ENCODE results near the gene CMTM3.

CMTM3 gene

DNA sequence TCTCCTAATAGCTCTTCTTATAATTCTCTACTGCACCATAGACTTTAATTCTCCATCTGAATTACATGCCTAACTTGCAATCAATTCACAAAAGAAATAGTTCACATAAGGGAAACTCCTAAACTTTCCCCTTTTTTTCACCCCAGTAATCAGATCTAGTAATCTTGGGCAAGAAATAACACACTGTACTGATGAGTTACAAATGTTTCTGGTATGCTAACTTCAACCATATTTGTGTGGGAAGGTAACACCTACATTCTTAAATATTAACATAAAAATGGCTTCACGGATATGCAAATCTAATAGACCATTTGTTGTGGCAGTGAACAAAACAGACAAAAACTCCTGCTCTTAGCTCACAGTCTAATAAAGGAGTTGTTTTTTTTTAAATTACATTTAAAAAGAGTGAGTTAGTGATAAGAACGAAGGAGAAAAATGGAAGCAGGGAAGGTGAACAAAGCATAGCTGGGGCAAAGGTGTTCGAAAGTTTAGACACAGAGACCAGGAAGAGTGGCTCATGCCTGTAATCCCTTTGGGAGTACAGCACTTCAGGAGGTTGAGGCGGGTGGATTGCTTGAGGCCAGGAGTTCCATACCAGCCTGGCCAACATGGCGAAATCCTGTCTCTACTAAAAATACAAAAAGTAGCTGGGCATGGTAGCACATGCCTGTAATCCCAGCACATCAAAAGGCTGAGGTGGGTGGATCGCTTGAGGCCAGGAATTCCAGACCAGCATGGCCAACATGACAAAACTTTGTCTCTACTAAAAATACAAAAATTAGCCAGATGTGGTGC lies 34.8 kb downstream of the CMTM3 start:
- no peak for DNase-seq (ENCODE audit: extremely low spot score)
- TF ChIP-seq, protein P1, sequence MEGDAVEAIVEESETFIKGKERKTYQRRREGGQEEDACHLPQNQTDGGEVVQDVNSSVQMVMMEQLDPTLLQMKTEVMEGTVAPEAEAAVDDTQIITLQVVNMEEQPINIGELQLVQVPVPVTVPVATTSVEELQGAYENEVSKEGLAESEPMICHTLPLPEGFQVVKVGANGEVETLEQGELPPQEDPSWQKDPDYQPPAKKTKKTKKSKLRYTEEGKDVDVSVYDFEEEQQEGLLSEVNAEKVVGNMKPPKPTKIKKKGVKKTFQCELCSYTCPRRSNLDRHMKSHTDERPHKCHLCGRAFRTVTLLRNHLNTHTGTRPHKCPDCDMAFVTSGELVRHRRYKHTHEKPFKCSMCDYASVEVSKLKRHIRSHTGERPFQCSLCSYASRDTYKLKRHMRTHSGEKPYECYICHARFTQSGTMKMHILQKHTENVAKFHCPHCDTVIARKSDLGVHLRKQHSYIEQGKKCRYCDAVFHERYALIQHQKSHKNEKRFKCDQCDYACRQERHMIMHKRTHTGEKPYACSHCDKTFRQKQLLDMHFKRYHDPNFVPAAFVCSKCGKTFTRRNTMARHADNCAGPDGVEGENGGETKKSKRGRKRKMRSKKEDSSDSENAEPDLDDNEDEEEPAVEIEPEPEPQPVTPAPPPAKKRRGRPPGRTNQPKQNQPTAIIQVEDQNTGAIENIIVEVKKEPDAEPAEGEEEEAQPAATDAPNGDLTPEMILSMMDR (IDR thresholded peaks at IDR 0.05; ENCODE audit: control extremely low read depth, extremely low read depth, low read depth, missing control alignments): no peak
- ChIA-PET POLR2A (no interaction called here), CTCF (interaction anchor here (0.7 to 7.6 kb wide), 6 partner anchors 9 to 31 kb away, joined by 3 to 58 read pairs (median 6); no protein-coding TSS in a partner anchor)

DNA sequence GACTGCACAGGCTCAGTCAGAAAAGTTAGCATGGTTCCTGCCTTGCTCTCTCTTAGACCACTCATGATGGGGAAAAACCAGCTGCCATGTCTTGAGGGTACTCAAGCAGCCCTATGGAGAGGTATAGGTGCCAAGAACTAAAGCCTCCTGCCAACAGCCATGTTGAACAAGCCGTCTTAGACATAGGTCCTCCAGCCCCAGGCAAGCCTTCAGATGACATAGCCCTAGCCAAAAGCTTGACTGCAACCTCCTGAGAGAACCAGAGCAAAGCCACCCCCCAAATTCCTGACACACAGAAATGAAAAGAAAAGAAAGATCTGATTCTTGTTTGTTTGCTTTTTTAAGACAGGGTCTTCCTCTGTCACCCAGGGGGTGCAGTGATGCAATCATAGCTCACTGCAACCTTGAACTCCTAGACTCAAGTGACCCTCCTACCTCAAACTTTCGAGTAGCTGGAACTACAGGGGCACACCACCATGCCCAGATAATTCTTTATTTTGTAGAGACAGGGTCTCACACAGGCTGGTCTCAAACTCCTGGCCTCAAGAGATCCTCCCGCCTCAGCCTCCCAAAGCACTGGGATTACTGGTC lies 36.3 kb downstream of the CMTM3 start:
- DNase-seq (ENCODE audit: extremely low spot score): no peak
- CTCF ChIA-PET: interaction anchor here (2.0 to 7.6 kb wide), 3 partner anchors 11 to 32 kb away, joined by 4 to 58 read pairs (median 9); no protein-coding TSS in a partner anchor
- TF ChIP-seq, protein P1 (IDR thresholded peaks at IDR 0.05; ENCODE audit: control extremely low read depth, extremely low read depth, low read depth, missing control alignments): no peak
- POLR2A ChIA-PET: no interaction called here

DNA sequence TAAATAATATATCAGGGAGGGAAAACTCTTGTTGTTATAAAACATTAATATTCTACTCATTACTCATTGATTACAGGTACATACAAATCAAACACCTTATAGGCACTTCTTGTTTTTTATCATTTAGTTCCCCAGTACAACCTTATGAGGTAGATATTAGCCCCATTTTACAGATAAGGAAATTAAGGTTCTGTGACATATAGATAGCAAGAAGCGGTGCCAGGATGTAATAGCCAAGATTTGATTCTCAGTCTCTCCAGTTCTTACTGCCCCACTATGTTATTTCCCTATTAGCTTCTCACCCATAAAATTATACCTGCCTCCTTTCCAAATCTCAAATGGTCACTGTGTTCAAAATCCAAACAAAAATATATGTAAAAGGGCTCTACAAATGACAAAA lies 36.9 kb downstream of the CMTM3 start:
- CTCF ChIA-PET: interaction anchor here (2.0 to 7.6 kb wide), 3 partner anchors 10 to 33 kb away, joined by 4 to 58 read pairs (median 9); no protein-coding TSS in a partner anchor
- DNase-seq (ENCODE audit: extremely low spot score): no peak
- TF ChIP-seq, protein P1 (IDR thresholded peaks at IDR 0.05; ENCODE audit: control extremely low read depth, extremely low read depth, low read depth, missing control alignments): no peak
- POLR2A ChIA-PET: no interaction called here

DNA sequence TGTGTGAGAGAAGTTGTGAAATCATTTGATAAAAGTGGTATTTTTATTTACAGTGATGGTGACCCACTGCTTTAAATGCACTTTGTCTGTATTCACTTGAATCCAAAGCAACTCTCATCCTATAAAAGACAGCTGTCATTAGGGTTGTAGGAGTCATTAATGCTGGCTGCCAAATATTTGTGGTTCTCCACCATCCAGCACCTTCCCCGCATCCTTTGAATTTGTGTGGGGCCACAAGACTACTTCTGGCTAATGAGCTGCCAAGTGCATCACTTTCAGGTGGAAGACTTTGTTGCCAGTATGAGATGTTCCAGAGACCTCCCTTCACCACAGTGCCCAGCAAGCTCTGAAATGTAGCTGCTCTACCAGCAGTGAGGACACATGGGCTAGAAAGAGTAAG lies 43.4 kb downstream of the CMTM3 start:
- ChIA-PET CTCF (interaction anchor here (1.3 to 2.2 kb wide), 5 partner anchors 10 to 220 kb away, joined by 4 to 8 read pairs (median 5); no protein-coding TSS in a partner anchor), POLR2A (no interaction called here)
- TF ChIP-seq, protein P1 (IDR thresholded peaks at IDR 0.05; ENCODE audit: control extremely low read depth, extremely low read depth, low read depth, missing control alignments): no peak

DNA sequence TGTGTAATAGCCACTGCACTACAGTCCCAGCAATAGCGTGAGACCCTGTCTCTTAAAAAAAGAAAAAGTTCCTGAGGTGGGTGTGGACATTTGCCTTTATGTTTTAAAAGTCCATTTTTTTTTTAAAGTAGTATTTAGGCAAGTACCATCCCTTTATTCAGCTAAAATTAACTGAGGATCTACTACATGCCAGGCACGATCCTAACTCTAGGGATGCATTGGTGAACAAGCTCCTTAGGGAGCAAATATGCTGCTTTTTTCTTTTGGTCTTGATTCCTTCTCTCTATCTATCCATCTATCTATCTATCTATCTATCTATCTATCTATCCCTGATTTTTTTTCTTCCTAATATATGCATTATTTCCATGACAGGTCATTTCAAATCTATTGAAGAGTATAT lies 44.7 kb downstream of the CMTM3 start:
- no peak for DNase-seq (ENCODE audit: extremely low spot score)
- CTCF ChIA-PET: interaction anchor here (1.0 to 2.2 kb wide), 6 partner anchors 9 to 218 kb away, joined by 4 to 8 read pairs (median 5); no protein-coding TSS in a partner anchor
- TF ChIP-seq, protein P1 (IDR thresholded peaks at IDR 0.05; ENCODE audit: control extremely low read depth, extremely low read depth, low read depth, missing control alignments): no peak
- POLR2A ChIA-PET: no interaction called here

More for the DNA sequence above, 43.4 kb downstream of the CMTM3 start:
- no peak for DNase-seq (ENCODE audit: extremely low spot score)

DNA sequence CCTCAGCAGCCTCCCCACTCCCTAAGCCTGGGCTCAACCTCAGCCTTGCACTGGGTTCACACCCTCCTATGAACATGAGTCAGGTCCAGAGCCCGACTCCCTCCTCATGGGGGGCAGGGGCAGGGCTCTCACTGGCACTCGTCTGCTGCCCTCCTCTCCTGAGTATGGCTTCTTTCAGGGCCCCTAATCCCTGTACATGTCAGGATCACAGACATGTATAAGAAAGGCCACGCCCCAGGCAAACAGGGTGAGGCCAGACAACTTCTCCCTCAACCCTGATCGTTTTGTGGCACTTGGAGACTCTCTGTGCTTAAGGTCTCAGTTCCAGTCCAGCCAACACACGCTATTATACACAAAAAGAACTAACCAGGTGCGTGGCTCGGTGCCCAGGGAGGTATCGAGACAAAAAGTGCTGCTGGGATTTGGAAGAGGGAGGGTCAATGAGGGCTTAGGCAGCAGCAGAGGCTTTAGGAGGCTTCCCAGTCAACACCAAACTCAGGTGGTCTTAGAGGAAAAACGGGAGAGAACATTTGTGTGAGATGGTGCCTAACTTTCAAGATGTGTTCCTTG lies 45.2 kb downstream of the CMTM3 start:
- no peak for DNase-seq (ENCODE audit: extremely low spot score)
- TF ChIP-seq, protein P1 (IDR thresholded peaks at IDR 0.05; ENCODE audit: control extremely low read depth, extremely low read depth, low read depth, missing control alignments): no peak
- ChIA-PET CTCF (interaction anchor here (0.9 to 4.3 kb wide), 21 partner anchors 9 to 374 kb away, joined by 3 to 67 read pairs (median 7); partner anchors contain the start of genes CKLF and NAE1), POLR2A (no interaction called here)

All from GM10248 (cell line).